Caki2 (cell line): ENCODE results near the gene HKDC1. TPM values are rescaled to one million over a fixed set of nuclear protein-coding genes. Genes with fewer than 3 reads are reported as not detected.
A peak's percentile ranks its signal among the peaks of the same experiment; 100 is the strongest.

Experiments
- DNase-seq: peaks from one replicate; pipeline ENCODE4 v3.0.0-alpha.2; 2015; ENCODE audit warnings: low read depth
- in situ Hi-C: cut with HindIII; loops from 2 replicates; pipeline ENCODE4 v1.10.0; 2016; ENCODE audit warnings: low sequenced_read_pairs, low pct_unique_long_range_greater_than_20kb, mixed read lengths
- total RNA-seq: library from RNA; depleted of rRNA; stranded (reverse); fragments of >200 nt; shearing (Covaris generic); gene quantifications from 2 replicates; pipeline ENCODE4 v1.2.3, GENCODE V29; 2014; ENCODE audit warnings: low replicate concordance

Gene HKDC1
- total RNA-seq, 1 experiment from 2014 or later = 68.0 TPM

DNA sequence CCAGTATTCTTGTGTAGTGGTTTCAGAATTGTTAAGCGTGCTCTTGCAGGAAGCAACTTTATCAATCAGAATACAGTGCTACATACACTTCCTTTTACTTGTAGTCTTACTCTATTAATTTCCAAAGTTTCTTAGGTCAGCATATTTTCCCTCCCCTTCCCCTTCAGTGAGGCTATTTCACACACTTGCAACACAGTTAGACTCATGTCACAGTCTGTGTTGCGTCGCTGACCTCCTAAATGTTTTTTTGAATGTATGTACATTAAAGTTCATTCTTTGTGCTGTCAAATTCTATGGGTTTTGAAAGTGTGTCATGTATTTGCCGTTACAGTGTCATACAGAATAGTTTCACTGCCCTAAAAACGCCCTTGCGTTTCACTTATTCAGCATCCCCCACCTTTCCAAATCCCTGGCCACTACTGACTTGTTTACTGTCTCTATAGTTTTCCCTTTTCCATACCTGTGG, 5.4 kb upstream of the HKDC1 start:
- in situ Hi-C loops = no loop called here
- DNase-seq = no peak

DNA sequence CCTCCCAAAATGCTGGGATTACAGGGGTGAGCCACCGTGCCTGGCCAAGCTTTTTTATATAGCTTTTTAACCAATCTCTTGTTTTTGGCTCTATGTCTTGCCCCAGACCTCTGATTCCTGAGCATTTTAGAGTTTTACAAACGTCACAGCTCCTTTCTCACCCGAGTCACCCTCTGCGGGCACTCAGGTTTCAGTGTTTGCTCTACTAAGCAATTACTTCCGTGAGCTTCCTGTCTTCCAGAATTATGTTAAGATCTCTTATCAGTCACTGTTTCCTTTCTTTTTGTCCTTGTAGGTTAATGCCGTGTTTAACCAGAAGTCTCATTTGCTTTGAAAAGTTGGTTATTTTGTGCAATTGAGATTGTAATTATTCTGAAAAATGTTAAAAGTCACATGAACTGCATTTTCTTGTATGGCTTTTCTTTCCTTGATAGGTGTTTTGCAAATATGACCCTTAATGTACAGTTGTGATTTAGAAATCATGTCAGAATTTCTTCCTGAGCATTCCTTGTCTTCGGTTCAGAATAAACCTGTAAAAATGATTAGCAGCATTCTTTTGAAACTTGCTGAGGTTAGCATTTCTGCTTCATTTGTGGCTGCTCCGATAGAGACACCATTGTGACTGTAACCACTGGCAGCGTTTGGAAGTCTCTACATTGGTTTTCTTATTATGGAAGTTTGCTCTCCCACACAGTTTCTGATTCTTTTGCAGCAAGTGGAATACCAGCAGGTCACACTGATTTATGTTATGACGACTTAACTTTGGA, 4.5 kb upstream of the HKDC1 start:
- DNase-seq = no peak
- in situ Hi-C loops = no loop called here

DNA sequence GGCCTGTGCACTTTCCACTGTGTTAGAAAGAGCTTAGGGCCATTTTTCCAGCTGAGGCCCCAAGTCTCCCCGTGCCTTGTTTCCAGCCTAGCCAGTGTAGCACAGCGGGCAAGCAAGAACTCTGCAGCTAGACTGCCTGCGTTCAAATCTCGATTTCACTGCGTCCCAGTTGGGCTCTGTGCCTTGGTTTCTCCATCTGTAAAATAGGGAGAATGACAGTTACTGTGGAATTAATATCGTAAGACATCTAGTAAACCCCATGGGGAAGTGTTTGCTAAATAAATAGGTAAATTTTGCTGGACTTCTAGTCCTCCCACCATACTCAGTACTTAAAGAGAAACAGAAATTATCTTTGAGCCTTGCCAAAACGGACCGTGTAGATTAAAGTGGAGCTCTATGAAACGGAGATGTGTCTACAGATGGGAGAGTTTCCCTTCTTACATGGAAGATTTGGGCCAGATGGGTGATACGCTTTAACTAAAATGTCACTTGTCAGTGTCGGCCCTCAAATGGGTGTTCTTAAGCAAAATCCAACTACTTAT, 3.5 kb upstream of the HKDC1 start:
- in situ Hi-C loops = no loop called here

DNA sequence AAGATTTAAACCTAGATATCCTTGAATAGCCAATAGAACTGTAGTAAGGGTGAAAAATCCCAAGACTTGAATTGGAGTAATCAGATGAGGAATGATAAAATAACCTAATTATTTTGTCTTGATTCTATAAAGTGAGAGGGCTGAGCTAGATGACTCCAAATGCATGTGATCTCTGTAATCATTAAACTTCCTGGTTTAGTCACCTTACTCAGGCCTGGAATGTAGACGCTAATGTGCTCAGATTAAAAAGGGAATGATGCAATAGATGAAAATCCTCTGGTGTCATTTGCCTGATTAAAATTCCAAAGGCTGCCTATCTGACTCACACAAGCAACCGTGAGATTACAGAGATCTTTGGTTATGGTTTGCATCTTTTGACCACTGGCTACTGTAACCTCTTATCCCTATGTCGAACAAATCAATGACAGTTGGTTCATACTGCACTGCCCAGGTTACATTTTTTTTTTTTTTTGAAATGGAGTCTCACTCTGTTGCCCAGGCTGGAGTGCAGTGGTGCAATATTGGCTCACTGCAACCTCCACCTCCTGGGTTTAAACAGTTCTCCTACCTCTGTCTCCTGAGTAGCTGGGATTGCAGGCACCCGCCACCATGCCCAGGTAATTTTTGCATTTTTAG, 2.9 kb upstream of the HKDC1 start:
- in situ Hi-C loops = no loop called here
- DNase-seq = peak; percentile 92

More for the DNA sequence above, 3.5 kb upstream of the HKDC1 start:
- no peak for DNase-seq

DNA sequence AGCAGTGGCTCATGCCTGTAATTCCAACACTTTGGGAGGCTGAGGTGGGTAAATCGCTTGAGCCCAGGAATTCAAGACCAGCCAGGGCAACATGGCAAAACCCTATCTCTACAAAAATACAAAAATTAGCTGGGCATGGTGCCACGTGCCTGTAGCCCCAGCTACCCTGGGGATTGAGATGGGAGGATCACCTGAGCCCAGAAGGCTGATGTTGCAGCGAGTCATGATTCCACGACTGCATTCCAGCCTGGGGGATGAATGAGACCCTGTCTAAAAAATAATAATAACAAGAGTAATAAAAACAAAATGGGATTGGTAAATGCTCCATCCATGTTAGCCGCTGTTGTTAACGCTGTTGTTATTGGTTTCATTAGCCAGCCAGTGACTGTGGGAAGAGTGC, 1.3 kb upstream of the HKDC1 start:
- in situ Hi-C loops = no loop called here
- DNase-seq = no peak

DNA sequence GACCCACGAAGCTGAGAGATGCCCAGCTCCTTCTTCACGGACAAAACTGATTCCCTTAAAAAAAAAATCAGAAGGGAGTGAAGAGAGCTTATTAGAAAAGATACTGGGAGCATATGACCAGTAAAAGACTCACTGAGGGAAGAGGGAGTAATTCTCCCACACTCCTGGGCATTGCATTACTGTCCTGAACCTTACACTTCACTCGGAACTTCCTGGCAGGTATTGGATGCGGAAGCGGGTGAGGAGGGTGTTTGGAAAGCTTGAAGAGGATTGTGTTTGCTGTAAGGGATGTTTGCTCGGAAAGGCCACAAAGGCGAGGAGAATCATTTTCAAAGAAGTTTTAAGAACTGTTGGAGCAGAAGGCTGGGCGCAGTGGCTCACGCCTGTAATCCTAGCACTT, 375 bp downstream of the HKDC1 start:
- in situ Hi-C loops = no loop called here
- DNase-seq = no peak

DNA sequence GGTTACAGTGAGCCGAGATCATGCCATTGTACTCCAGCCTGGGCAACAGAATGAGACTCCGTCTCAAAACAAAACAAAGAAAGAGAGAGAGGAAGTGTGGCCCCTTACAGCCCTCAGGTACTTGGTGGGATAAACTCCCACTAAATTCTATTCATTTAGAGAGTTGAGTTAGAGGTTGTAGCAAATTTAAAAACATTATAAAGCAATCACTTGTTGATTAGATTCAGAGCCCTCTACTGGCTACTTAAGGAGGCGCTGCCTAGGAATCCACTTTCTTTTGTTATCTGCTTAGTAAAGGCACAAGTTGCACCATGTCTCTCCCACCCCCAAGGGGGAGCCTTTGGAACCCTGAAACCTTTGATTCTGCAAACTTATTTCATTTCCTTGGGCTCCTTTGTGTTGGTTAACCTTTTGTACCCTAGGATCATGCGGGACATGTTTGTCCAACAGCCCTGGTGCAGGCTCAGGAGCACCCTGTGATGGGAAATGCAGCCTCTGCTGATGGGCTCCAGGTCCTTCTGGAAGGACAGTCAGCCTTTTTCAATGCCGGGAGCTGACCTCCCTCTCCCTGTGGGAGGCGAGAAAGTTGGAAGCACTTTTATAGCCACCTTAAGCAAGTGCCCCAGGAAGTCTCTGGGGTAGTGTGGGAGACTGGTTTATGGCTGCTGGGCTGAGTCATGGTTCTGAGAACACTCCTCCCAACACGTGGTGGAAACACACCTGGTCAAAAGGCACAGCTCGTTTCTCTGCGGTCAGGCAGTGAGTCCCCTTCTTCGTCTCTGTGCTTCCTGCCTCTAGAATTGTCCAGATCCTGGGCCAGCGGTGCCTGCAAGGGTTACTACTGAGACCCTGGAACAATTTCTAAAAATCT, 2.3 kb downstream of the HKDC1 start:
- in situ Hi-C loops = no loop called here
- peak; percentile 78 for DNase-seq

DNA sequence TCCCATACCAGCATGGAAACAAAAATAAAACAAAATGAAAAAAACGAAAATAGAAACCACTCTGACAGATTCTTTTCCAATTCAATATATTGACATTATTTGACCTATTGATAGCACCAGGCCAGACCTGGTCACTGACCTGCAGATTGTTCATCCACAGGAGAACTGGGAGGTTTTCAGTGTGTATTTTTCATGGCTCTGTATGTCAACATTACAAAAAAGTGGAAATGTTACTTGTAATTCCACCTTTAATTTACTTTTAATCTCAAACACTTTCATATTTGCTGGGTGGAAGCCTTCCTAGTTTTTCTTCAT, 2.9 kb downstream of the HKDC1 start:
- no peak for DNase-seq
- in situ Hi-C loops = no loop called here

DNA sequence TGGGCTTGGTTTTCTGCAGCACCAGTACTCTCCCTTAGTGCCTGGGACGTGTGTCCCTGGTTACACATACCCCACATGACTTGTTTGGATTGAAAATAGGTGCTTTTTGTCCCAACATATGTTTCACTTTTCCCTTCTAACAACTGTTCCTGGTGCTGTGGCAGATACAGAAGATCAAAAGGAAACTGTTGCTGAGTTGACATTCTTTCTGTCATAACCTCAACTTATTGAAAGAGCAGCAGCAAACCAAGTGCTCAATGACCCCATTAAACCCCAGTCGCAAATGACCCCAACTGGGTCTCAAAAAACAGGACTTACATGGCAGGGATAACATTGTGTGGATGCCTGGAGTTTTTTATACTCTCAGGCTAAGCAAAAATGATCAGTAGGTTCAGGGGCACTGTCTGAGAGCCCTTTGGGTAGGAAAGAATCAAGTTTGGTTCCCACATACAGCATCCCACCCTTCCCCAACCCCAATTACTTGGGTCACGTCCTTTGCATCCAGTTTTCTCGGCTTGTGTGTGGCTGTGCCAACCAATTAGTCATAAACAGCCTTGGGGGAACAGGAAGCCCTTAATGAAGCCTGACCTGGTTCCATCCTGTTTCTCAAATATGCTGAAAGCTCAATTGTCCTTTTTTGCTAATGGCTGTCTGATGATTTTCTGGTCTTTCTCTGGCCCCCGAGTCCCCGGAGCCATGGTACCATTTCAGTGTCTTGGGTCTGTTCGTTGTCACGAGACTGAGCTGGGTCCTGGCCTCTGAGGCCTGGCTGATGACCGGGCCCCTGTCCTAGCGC, 4.9 kb downstream of the HKDC1 start:
- no peak for DNase-seq
- in situ Hi-C loops = no loop called here

DNA sequence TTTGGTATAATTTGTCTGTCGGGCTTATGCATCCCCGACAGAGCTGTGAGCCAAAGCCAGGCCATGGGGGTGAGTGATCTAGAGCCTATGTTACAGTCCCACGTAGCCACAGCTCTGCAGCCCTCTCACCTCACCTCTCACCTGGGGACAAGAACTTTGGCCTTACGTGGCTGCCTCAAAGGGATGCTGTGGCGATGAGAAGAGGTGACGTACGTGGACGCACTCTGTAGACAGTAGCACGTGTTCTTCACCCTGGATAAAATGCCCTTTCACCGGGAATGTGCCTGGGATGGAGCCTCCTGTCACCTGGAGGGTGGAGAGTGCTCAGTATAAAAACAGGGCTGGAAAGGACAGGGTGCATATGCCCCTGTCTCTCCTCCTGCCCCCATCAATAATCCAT, 5.5 kb downstream of the HKDC1 start:
- no peak for DNase-seq
- in situ Hi-C loops = no loop called here

DNA sequence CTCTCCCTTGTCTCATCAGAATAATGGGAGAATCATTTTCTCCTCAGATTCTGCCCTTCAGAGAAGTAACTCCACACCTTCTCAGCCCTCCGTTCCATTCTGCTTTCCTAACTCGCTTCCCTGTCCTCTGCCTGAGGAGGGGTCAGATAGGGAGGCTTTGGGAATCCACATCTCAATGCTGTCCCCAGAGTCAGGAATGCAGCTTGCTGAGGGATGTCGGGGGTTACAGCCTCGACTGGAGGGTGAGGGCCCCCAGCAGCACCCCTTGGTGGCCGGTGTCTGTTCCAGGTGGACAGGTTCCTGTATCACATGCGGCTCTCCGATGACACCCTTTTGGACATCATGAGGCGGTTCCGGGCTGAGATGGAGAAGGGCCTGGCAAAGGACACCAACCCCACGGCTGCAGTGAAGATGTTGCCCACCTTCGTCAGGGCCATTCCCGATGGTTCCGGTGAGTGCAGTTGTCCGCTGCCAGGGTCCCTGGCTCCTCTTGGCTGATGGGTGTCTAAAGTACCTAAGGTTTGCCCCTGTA, 6.9 kb downstream of the HKDC1 start:
- DNase-seq = no peak
- in situ Hi-C loops = no loop called here

DNA sequence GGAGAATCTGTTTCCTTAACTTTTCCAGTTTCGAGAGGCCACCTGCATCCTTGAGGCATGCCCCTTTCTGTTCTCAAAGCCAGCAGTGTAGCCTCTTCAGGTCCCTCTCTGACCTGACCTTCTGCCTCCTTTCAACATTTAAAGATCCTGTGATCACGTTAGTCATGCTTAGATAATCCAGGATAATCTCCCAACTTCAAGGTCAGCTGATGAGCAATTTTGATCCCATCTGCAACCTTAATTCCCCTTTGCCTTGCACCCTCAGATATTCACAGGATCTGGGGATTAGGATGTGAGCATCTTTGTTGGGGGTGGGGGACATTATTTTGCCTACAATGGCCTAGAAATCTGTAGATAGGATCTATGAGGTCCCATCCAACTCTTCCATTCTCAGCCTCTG, 8.0 kb downstream of the HKDC1 start:
- DNase-seq = no peak
- in situ Hi-C loops = no loop called here

DNA sequence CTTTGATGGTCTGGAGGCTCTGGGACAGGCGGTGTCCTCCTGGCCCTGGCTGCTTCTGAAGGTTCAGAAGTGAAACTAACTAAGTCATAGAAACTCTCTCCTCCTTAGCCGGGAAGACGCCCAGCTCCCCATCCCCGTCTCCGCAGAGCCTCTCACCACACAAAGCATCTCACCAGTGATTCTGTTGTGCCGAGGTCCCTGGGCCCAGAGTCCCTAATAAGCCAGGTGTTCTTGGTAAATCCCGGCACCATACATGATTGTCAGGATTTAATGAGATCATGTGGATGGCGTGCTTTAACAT, 9.4 kb downstream of the HKDC1 start:
- DNase-seq = no peak
- in situ Hi-C loops = no loop called here

DNA sequence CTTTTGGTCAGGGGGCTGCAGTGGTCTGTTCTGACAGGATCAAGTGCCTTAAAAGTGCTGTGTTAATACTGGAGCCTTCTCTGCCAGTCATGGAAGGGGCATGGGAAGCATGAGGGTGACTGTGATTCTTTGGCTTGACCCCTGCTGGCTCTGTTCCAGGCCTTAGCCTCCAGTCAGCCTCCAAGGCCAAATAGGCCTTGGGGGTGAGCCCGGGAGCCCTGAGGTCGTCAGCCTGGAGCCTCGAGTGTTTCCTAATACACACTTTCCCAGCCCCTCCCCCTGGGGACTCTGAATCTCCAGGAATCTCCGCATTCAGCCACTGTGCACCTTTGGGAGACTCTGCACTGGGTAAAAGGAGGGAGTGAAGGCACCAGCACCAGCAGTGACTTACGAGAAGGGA, 10.0 kb downstream of the HKDC1 start:
- in situ Hi-C loops = no loop called here
- DNase-seq = no peak

DNA sequence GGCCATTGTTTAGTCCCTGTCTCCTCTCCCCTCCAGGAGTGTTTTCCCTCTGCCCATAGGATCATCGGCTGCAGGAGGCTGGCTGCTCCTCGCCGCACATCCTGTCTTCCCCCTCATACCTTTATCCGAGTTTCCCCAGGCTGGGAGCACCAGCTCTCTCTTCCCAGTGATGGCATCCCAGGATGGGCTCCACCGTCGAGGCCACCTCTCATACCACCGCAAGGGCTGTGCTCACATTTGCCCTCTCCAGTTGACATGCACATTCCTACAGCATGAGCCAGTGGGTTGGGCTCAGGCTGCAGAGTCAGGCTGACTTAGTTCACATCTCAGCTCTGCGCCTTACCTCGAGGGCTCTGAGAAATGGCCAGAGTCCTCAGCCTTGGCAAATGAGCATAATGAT, 12.1 kb downstream of the HKDC1 start:
- in situ Hi-C loops = no loop called here
- DNase-seq = peak; percentile 86

DNA sequence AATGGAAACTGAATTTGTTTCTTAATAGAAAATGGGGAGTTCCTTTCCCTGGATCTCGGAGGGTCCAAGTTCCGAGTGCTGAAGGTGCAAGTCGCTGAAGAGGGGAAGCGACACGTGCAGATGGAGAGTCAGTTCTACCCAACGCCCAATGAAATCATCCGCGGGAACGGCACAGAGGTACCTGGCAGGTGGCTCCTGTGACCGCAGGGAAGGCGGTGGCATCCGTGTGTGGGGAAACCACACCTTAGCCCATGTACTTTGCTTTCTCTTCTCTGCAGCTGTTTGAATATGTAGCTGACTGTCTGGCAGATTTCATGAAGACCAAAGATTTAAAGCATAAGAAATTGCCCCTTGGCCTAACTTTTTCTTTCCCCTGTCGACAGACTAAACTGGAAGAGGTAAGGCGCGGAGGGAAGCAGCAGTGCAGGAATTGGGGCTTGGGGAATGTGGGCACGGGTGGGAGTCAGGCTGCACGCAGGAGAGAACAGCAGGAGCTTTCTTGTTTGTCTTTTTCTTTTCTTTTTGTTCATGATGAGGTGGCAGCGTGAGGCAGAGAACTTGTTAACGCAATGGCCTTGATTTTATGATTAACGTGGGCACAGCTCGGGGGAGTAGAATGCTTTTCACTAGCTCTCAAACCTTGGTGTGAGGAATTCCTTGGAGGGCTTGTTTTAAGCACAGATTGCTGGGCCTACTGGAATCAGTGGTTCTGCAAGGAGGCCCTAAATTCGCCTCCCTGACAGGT, 12.8 kb downstream of the HKDC1 start:
- in situ Hi-C loops = no loop called here

DNA sequence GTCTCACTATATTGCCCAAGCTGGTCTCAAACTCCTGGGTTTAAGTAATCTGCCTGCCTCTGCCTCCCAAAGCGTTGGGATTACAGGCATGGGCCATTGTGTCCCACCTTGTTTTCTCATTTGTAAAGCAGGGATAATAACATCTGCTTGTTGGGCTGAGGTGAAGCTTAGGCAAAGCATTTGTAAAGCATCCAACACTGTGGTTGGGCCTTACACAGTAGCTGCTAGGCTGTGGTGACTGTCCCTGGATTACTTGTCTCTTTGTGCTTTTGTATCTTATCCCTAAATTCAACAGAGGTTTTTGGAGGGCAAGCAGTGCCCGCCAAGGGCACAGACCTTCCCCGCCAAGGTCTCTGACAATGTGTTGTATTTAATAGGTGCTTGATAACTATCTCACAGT, 14.3 kb downstream of the HKDC1 start:
- in situ Hi-C loops = no loop called here
- DNase-seq = no peak

More for the DNA sequence above, 12.8 kb downstream of the HKDC1 start:
- DNase-seq = no peak
